Measurements from ENCODE around the gene RNF8.

DNA sequence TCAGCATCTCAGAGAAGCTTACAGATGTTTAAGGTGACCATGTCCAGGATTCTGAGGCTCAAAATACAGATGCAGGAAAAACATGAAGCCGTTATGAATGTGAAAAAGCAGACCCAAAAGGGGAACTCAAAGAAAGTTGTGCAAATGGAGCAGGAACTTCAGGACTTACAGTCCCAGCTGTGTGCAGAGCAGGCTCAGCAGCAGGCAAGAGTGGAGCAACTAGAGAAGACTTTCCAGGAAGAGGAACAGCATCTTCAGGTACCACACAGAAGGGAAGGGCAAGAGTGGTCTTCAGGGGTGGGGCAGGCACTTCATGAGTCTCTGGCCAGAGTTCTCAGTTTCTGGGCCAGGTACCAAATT is 15.2 kb downstream of the RNF8 start:
- no peak for TF ChIP-seq POLR2A (IDR thresholded peaks at IDR 0.05)
- TF ChIP-seq, protein P1, sequence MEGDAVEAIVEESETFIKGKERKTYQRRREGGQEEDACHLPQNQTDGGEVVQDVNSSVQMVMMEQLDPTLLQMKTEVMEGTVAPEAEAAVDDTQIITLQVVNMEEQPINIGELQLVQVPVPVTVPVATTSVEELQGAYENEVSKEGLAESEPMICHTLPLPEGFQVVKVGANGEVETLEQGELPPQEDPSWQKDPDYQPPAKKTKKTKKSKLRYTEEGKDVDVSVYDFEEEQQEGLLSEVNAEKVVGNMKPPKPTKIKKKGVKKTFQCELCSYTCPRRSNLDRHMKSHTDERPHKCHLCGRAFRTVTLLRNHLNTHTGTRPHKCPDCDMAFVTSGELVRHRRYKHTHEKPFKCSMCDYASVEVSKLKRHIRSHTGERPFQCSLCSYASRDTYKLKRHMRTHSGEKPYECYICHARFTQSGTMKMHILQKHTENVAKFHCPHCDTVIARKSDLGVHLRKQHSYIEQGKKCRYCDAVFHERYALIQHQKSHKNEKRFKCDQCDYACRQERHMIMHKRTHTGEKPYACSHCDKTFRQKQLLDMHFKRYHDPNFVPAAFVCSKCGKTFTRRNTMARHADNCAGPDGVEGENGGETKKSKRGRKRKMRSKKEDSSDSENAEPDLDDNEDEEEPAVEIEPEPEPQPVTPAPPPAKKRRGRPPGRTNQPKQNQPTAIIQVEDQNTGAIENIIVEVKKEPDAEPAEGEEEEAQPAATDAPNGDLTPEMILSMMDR (IDR thresholded peaks at IDR 0.05) = no peak
- TF ChIP-seq POLR2AphosphoS5 (IDR thresholded peaks at IDR 0.05) = no peak

Measured in prostate gland (tissue), 2 donors.